Mucosa of rectum (tissue), 2 donors: ENCODE results near the gene FAM53A.
A peak's percentile ranks its signal among the peaks of the same experiment; 100 is the strongest.

ENCODE experiments used
- H3K27ac ChIP-seq, 2 donors: one replicate each; pipeline ENCODE4 v1.7.0; 2013; ENCODE audit warnings: inconsistent platforms in 2 of 2, low read depth in 2 of 2, low read length in 2 of 2
- H3K27me3 ChIP-seq, 2 donors: one replicate each; pipeline ENCODE4 v1.7.0; 2013; ENCODE audit warnings: low read length in 2 of 2; ENCODE audit not compliant: control insufficient read depth in 2 of 2, insufficient read depth in 2 of 2
- H3K36me3 ChIP-seq, 2 donors: one replicate each; pipeline ENCODE4 v1.7.0; 2013; ENCODE audit warnings: low read length in 2 of 2; ENCODE audit not compliant: control insufficient read depth in 2 of 2, insufficient read depth in 2 of 2
- H3K4me1 ChIP-seq, 2 donors: one replicate each; pipeline ENCODE4 v1.7.0; 2013; ENCODE audit warnings: low read length in 2 of 2, mild to moderate bottlenecking in 1 of 2; ENCODE audit not compliant: control insufficient read depth in 2 of 2, insufficient read depth in 2 of 2
- H3K4me3 ChIP-seq, 2 donors: one replicate each; pipeline ENCODE4 v1.7.0; 2013; ENCODE audit warnings: low read length in 2 of 2
- H3K9ac ChIP-seq, 2 donors: one replicate each; pipeline ENCODE4 v1.7.0; 2013; ENCODE audit warnings: low read length in 2 of 2, low read depth in 1 of 2, mild to moderate bottlenecking in 1 of 2
- H3K9me3 ChIP-seq, 2 donors: one replicate each; pipeline ENCODE4 v1.7.0; 2013; ENCODE audit warnings: low read length in 2 of 2; ENCODE audit not compliant: control insufficient read depth in 2 of 2
- donor health status: healthy.
- donor health status: Normal muscosa, but diverticular disease.

Gene FAM53A

GRCh38 chr4:1614854-1615595 lies 69.1 kb downstream of the FAM53A start:
- Histone ChIP-seq H3K27me3 (no peaks in the 10 kb centered on the region), H3K27ac (peak overlapping the region in 1 of 2 donors; percentile 16), H3K36me3 (no peaks in the 10 kb centered on the region), H3K9ac (no peak overlapping the region), H3K4me3 (no peak overlapping the region), H3K4me1 (no peaks in the 10 kb centered on the region), H3K9me3 (no peaks in the 10 kb centered on the region)

GRCh38 chr4:1614502-1614853 lies 69.6 kb downstream of the FAM53A start:
- H3K27ac ChIP-seq: no peak overlapping the region
- H3K4me3 ChIP-seq: no peak overlapping the region
- H3K27me3 ChIP-seq: no peaks in the 10 kb centered on the region
- H3K9me3 ChIP-seq: no peaks in the 10 kb centered on the region
- no peaks in the 10 kb centered on the region for H3K4me1 ChIP-seq
- no peak overlapping the region for H3K9ac ChIP-seq
- no peaks in the 10 kb centered on the region for H3K36me3 ChIP-seq

- Histone ChIP-seq H3K4me3 (no peak overlapping the region), H3K27ac (no peak overlapping the region), H3K27me3 (no peaks in the 10 kb centered on the region), H3K36me3 (no peaks in the 10 kb centered on the region), H3K9ac (no peak overlapping the region), H3K4me1 (no peaks in the 10 kb centered on the region), H3K9me3 (no peaks in the 10 kb centered on the region)
Measured at GRCh38 chr4:1614049-1614448, 70.1 kb downstream of the FAM53A start.

GRCh38 chr4:1613099-1613495 lies 71.0 kb downstream of the FAM53A start:
- H3K27ac ChIP-seq: no peak overlapping the region
- no peaks in the 10 kb centered on the region for H3K4me1 ChIP-seq
- no peaks in the 10 kb centered on the region for H3K9me3 ChIP-seq
- H3K27me3 ChIP-seq: no peaks in the 10 kb centered on the region
- no peak overlapping the region for H3K4me3 ChIP-seq
- no peaks in the 10 kb centered on the region for H3K36me3 ChIP-seq
- H3K9ac ChIP-seq: no peak overlapping the region

GRCh38 chr4:1612278-1613098 lies 71.6 kb downstream of the FAM53A start:
- no peaks in the 10 kb centered on the region for H3K27me3 ChIP-seq
- H3K9ac ChIP-seq: no peak overlapping the region

GRCh38 chr4:1611501-1611870 lies 72.6 kb downstream of the FAM53A start:
- H3K9me3 ChIP-seq: no peaks in the 10 kb centered on the region
- no peaks in the 10 kb centered on the region for H3K27me3 ChIP-seq
- H3K4me3 ChIP-seq: no peak overlapping the region
- H3K9ac ChIP-seq: no peak overlapping the region
- no peaks in the 10 kb centered on the region for H3K36me3 ChIP-seq
- H3K4me1 ChIP-seq: no peaks in the 10 kb centered on the region
- no peak overlapping the region for H3K27ac ChIP-seq

More at GRCh38 chr4:1612278-1613098, 71.6 kb downstream of the FAM53A start:
- H3K4me3 ChIP-seq: no peak overlapping the region
- no peaks in the 10 kb centered on the region for H3K4me1 ChIP-seq
- H3K36me3 ChIP-seq: no peaks in the 10 kb centered on the region
- no peak overlapping the region for H3K27ac ChIP-seq
- H3K9me3 ChIP-seq: no peaks in the 10 kb centered on the region

GRCh38 chr4:1610791-1611500 lies 73.2 kb downstream of the FAM53A start:
- H3K9ac ChIP-seq: no peak overlapping the region
- no peak overlapping the region for H3K4me3 ChIP-seq
- no peaks in the 10 kb centered on the region for H3K36me3 ChIP-seq
- H3K27me3 ChIP-seq: no peaks in the 10 kb centered on the region
- H3K9me3 ChIP-seq: no peaks in the 10 kb centered on the region
- H3K4me1 ChIP-seq: no peaks in the 10 kb centered on the region
- H3K27ac ChIP-seq: no peak overlapping the region

GRCh38 chr4:1609901-1610790 lies 74.0 kb downstream of the FAM53A start:
- Histone ChIP-seq H3K4me1 (no peaks in the 10 kb centered on the region), H3K27me3 (no peaks in the 10 kb centered on the region), H3K4me3 (no peak overlapping the region), H3K9ac (no peak overlapping the region), H3K27ac (no peak overlapping the region), H3K36me3 (no peaks in the 10 kb centered on the region), H3K9me3 (no peaks in the 10 kb centered on the region)

- Histone ChIP-seq H3K9ac (no peak overlapping the region), H3K36me3 (no peaks in the 10 kb centered on the region), H3K4me1 (no peaks in the 10 kb centered on the region), H3K27me3 (no peaks in the 10 kb centered on the region), H3K4me3 (no peak overlapping the region), H3K9me3 (no peaks in the 10 kb centered on the region), H3K27ac (no peak overlapping the region)
Measured at GRCh38 chr4:1608821-1609500, 75.2 kb downstream of the FAM53A start.
